ENCODE results near the gene KCNJ9.

Gene KCNJ9

GRCh38 chr1:160116283-160117147 lies 35.2 kb downstream of the KCNJ9 start:
- CTCF ChIA-PET, result interaction anchor here (0.8 to 2.1 kb wide), 5 partner anchors 11 to 239 kb away, joined by 3 to 5 read pairs (median 4); no protein-coding TSS in a partner anchor

DNA sequence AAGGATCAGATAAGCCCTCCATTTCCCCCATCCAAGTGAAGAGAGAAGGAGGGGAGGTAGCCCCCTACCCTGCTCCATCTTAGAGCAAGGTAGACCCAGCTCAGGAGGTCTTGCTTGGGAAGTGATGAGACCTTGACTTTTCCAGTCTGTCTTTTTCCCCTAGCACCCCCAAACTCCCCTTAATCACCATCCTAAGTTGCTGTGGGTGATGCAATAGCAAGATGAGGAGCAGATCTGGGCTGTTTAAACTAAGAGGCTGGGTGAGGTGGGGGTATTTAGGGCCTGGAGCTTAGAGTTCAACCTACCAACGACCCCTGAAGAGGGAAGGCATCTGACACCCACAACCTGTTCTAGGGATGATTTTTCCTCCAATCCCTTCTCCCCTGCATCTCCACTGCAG lies 36.0 kb downstream of the KCNJ9 start:
- CTCF ChIA-PET, result interaction anchor here (0.8 to 2.1 kb wide), 5 partner anchors 12 to 238 kb away, joined by 3 to 5 read pairs (median 4); no protein-coding TSS in a partner anchor
- WGBS (ENCODE audit: insufficient coverage), result no CpG with 5 or more reads among the region's 1 CpG
- peaks cover 0 to 8% (median 0%) of the 10 kb centered on the region in 4 experiments for H3K4me1 ChIP-seq (ENCODE audit: control extremely low read depth in 1 of 4, control insufficient read depth in 4 of 4, insufficient read depth in 4 of 4, low read length in 3 of 4)

More at GRCh38 chr1:160116283-160117147, 35.2 kb downstream of the KCNJ9 start:
- POLR2A ChIA-PET, result no interaction called here
- DNase-seq, result no peak
- H3K36me3 ChIP-seq (ENCODE audit: control insufficient read depth in 4 of 4, insufficient read depth in 4 of 4, low read length in 3 of 4), result no peaks in the 10 kb centered on the region
- H3K4me1 ChIP-seq (ENCODE audit: control extremely low read depth in 1 of 4, control insufficient read depth in 4 of 4, insufficient read depth in 4 of 4, low read length in 3 of 4), result peaks cover 0 to 8% (median 0%) of the 10 kb centered on the region in 4 experiments
- no peak overlapping the region for H3K27ac ChIP-seq (ENCODE audit: insufficient read depth in 1 of 2, low read depth in 1 of 2, low read length in 2 of 2, poor library complexity in 1 of 2, severe bottlenecking in 2 of 2)
- no peak overlapping the region for H3K4me3 ChIP-seq (ENCODE audit: control insufficient read depth in 1 of 7, extremely low read depth in 1 of 7, insufficient read depth in 4 of 7, low read depth in 2 of 7, low read length in 6 of 7)
- peaks cover 0 to 2% (median 0%) of the 10 kb centered on the region in 5 experiments for H3K27me3 ChIP-seq (replicated peaks in 2 of 5; ENCODE audit: control insufficient read depth in 4 of 5, insufficient read depth in 5 of 5, low read length in 4 of 5)
- H3K9me3 ChIP-seq (ENCODE audit: control extremely low read depth in 1 of 5, control insufficient read depth in 4 of 5, insufficient read depth in 2 of 5, low read depth in 1 of 5, low read length in 4 of 5), result no peaks in the 10 kb centered on the region
- 84% methylated on average over 10 of the region's 12 CpGs for WGBS (ENCODE audit: insufficient coverage)

GRCh38 chr1:160117709-160118183 lies 36.4 kb downstream of the KCNJ9 start:
- Histone ChIP-seq H3K9me3 (ENCODE audit: control extremely low read depth in 1 of 5, control insufficient read depth in 4 of 5, insufficient read depth in 2 of 5, low read depth in 1 of 5, low read length in 4 of 5) (no peaks in the 10 kb centered on the region), H3K27ac (ENCODE audit: insufficient read depth in 1 of 2, low read depth in 1 of 2, low read length in 2 of 2, poor library complexity in 1 of 2, severe bottlenecking in 2 of 2) (no peak overlapping the region), H3K4me3 (ENCODE audit: control insufficient read depth in 1 of 7, extremely low read depth in 1 of 7, insufficient read depth in 4 of 7, low read depth in 2 of 7, low read length in 6 of 7) (no peak overlapping the region), H3K36me3 (ENCODE audit: control insufficient read depth in 4 of 4, insufficient read depth in 4 of 4, low read length in 3 of 4) (no peaks in the 10 kb centered on the region), H3K27me3 (replicated peaks in 2 of 5; ENCODE audit: control insufficient read depth in 4 of 5, insufficient read depth in 5 of 5, low read length in 4 of 5) (peaks cover 0 to 2% (median 0%) of the 10 kb centered on the region in 5 experiments), H3K4me1 (ENCODE audit: control extremely low read depth in 1 of 4, control insufficient read depth in 4 of 4, insufficient read depth in 4 of 4, low read length in 3 of 4) (peaks cover 0 to 8% (median 0%) of the 10 kb centered on the region in 4 experiments)
- DNase-seq, result no peak
- ChIA-PET CTCF (interaction anchor here (1.0 to 2.1 kb wide), 4 partner anchors 13 to 237 kb away, joined by 3 to 6 read pairs (median 4); no protein-coding TSS in a partner anchor), POLR2A (interaction anchor here (1.0 kb wide), 1 partner anchor 13 kb away, joined by 3 read pairs; no protein-coding TSS in a partner anchor)
- WGBS (ENCODE audit: insufficient coverage), result 78% methylated on average over 4 of the region's 8 CpGs

More for the DNA sequence above, 36.0 kb downstream of the KCNJ9 start:
- Histone ChIP-seq H3K4me3 (ENCODE audit: control insufficient read depth in 1 of 7, extremely low read depth in 1 of 7, insufficient read depth in 4 of 7, low read depth in 2 of 7, low read length in 6 of 7) (no peak overlapping the region), H3K36me3 (ENCODE audit: control insufficient read depth in 4 of 4, insufficient read depth in 4 of 4, low read length in 3 of 4) (no peaks in the 10 kb centered on the region), H3K27me3 (replicated peaks in 2 of 5; ENCODE audit: control insufficient read depth in 4 of 5, insufficient read depth in 5 of 5, low read length in 4 of 5) (peaks cover 0 to 2% (median 0%) of the 10 kb centered on the region in 5 experiments), H3K27ac (ENCODE audit: insufficient read depth in 1 of 2, low read depth in 1 of 2, low read length in 2 of 2, poor library complexity in 1 of 2, severe bottlenecking in 2 of 2) (no peak overlapping the region), H3K9me3 (ENCODE audit: control extremely low read depth in 1 of 5, control insufficient read depth in 4 of 5, insufficient read depth in 2 of 5, low read depth in 1 of 5, low read length in 4 of 5) (no peaks in the 10 kb centered on the region)
- DNase-seq, result no peak
- POLR2A ChIA-PET, result no interaction called here

GRCh38 chr1:160118928-160119327 lies 37.6 kb downstream of the KCNJ9 start:
- no peaks in the 10 kb centered on the region for H3K36me3 ChIP-seq (ENCODE audit: control insufficient read depth in 4 of 4, insufficient read depth in 4 of 4, low read length in 3 of 4)
- H3K27me3 ChIP-seq (replicated peaks in 2 of 5; ENCODE audit: control insufficient read depth in 4 of 5, insufficient read depth in 5 of 5, low read length in 4 of 5), result peaks cover 0 to 2% (median 0%) of the 10 kb centered on the region in 5 experiments
- H3K4me3 ChIP-seq (ENCODE audit: control insufficient read depth in 1 of 7, extremely low read depth in 1 of 7, insufficient read depth in 4 of 7, low read depth in 2 of 7, low read length in 6 of 7), result no peak overlapping the region
- POLR2A ChIA-PET, result interaction anchor here (1.0 kb wide), 1 partner anchor 14 kb away, joined by 3 read pairs; no protein-coding TSS in a partner anchor
- 100% methylated on average over 1 of the region's 3 CpGs for WGBS (ENCODE audit: insufficient coverage)
- H3K9me3 ChIP-seq (ENCODE audit: control extremely low read depth in 1 of 5, control insufficient read depth in 4 of 5, insufficient read depth in 2 of 5, low read depth in 1 of 5, low read length in 4 of 5), result no peaks in the 10 kb centered on the region
- H3K27ac ChIP-seq (ENCODE audit: insufficient read depth in 1 of 2, low read depth in 1 of 2, low read length in 2 of 2, poor library complexity in 1 of 2, severe bottlenecking in 2 of 2), result no peak overlapping the region
- H3K4me1 ChIP-seq (ENCODE audit: control extremely low read depth in 1 of 4, control insufficient read depth in 4 of 4, insufficient read depth in 4 of 4, low read length in 3 of 4), result peaks cover 0 to 8% (median 0%) of the 10 kb centered on the region in 4 experiments
- CTCF ChIA-PET, result no interaction called here
- no peak for DNase-seq

GRCh38 chr1:160120797-160121196 lies 39.5 kb downstream of the KCNJ9 start:
- POLR2A ChIA-PET, result no interaction called here
- 100% methylated on average over 1 of the region's 5 CpGs for WGBS (ENCODE audit: insufficient coverage)
- Histone ChIP-seq H3K9me3 (ENCODE audit: control extremely low read depth in 1 of 5, control insufficient read depth in 4 of 5, insufficient read depth in 2 of 5, low read depth in 1 of 5, low read length in 4 of 5) (no peaks in the 10 kb centered on the region), H3K27me3 (replicated peaks in 2 of 5; ENCODE audit: control insufficient read depth in 4 of 5, insufficient read depth in 5 of 5, low read length in 4 of 5) (no peaks in the 10 kb centered on the region), H3K27ac (ENCODE audit: insufficient read depth in 1 of 2, low read depth in 1 of 2, low read length in 2 of 2, poor library complexity in 1 of 2, severe bottlenecking in 2 of 2) (no peak overlapping the region), H3K36me3 (ENCODE audit: control insufficient read depth in 4 of 4, insufficient read depth in 4 of 4, low read length in 3 of 4) (no peaks in the 10 kb centered on the region), H3K4me3 (ENCODE audit: control insufficient read depth in 1 of 7, extremely low read depth in 1 of 7, insufficient read depth in 4 of 7, low read depth in 2 of 7, low read length in 6 of 7) (no peak overlapping the region), H3K4me1 (ENCODE audit: control extremely low read depth in 1 of 4, control insufficient read depth in 4 of 4, insufficient read depth in 4 of 4, low read length in 3 of 4) (peaks cover 0 to 8% (median 0%) of the 10 kb centered on the region in 4 experiments)
- CTCF ChIA-PET, result interaction anchor here (1.3 kb wide), 1 partner anchor 132 kb away, joined by 3 read pairs; no protein-coding TSS in a partner anchor
- DNase-seq, result no peak

DNA sequence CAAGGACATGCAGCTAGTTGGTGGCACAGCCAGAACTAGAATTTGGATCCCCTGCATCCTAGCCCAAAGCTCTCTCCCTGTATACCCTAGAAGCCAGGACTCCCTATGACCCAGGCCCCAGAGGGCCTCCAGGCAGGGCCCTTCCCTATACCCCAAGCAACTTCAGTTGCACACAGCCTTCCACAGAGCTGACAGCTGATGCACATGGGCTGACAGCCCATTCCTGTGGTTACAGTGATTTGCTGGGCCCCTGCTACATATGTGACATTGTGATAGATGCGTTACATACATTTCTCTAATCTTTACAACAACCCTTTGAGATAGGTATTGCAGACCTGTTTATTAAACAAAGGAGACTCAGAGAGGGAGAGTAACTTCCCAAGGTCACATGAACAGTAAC lies 40.0 kb downstream of the KCNJ9 start:
- no peak for DNase-seq
- WGBS (ENCODE audit: insufficient coverage), result no CpG with 5 or more reads among the region's 1 CpG
- H3K27ac ChIP-seq (ENCODE audit: insufficient read depth in 1 of 2, low read depth in 1 of 2, low read length in 2 of 2, poor library complexity in 1 of 2, severe bottlenecking in 2 of 2), result no peak overlapping the region
- no peaks in the 10 kb centered on the region for H3K36me3 ChIP-seq (ENCODE audit: control insufficient read depth in 4 of 4, insufficient read depth in 4 of 4, low read length in 3 of 4)
- H3K4me3 ChIP-seq (ENCODE audit: control insufficient read depth in 1 of 7, extremely low read depth in 1 of 7, insufficient read depth in 4 of 7, low read depth in 2 of 7, low read length in 6 of 7), result no peak overlapping the region
- ChIA-PET CTCF (interaction anchor here (1.3 kb wide), 1 partner anchor 131 kb away, joined by 3 read pairs; no protein-coding TSS in a partner anchor), POLR2A (no interaction called here)
- H3K27me3 ChIP-seq (replicated peaks in 2 of 5; ENCODE audit: control insufficient read depth in 4 of 5, insufficient read depth in 5 of 5, low read length in 4 of 5), result no peaks in the 10 kb centered on the region
- H3K4me1 ChIP-seq (ENCODE audit: control extremely low read depth in 1 of 4, control insufficient read depth in 4 of 4, insufficient read depth in 4 of 4, low read length in 3 of 4), result peaks cover 0 to 8% (median 0%) of the 10 kb centered on the region in 4 experiments
- H3K9me3 ChIP-seq (ENCODE audit: control extremely low read depth in 1 of 5, control insufficient read depth in 4 of 5, insufficient read depth in 2 of 5, low read depth in 1 of 5, low read length in 4 of 5), result no peaks in the 10 kb centered on the region
